ENCODE data around the gene RABIF.
"Not testable (repeated sequence)": the region's sequence is repeated elsewhere in the genome, so short reads cannot be mapped to it uniquely, and the experiment has no call there.

Gene RABIF

DNA sequence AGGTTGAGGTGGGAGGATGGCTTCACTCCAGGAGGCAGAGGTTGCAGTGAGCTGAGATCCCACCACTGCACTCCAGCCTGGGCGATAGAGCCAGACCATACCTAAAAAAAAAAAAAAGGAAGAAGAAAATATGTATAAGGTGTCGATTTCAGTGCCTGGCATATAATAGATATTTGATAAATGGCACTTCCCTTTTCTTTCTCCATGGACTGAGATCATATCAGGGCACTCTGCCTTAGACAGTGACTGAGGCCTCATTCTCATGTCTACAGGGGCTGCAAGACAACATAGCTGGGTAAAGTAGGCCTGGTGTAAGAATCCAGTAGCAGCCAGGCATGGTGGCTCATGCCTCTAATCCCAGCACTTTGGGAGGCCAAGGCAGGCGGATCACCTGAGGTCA, 57.0 kb downstream of the RABIF start:
- no peak for DNase-seq

DNA sequence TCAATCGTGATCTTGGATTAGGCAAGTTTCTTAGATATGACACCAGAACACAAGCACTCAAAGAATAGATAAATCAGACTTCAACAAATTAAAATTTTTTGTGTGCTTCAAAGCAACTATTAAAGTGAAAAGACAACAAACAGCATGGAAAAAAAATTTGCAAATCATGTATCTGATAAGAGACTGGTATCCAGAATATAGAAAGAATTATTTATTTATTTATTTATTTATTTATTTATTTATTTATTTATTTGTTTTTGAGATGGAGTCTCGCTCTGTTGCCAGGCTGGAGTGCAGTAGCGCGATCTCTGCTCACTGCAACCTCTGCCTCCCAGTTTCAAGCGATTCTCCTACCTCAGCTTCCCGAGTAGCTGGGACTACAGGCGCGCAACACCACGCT, 59.7 kb downstream of the RABIF start:
- not testable (repeated sequence) for DNase-seq
